Panc1 (cell line): Measurements from ENCODE around the gene PPP1R3D. TPM values are rescaled to one million over a fixed set of nuclear protein-coding genes. Genes with fewer than 3 reads are reported as not detected.

ENCODE experiments used
- ATAC-seq: fragments of 200-7000 bp; cut with Tn5 transposase; 2 replicates; pipeline ENCODE4 v1.9.1; 2020; ENCODE audit warnings: mild to moderate bottlenecking, moderate library complexity
- Bru-seq: library from RNA; stranded (reverse); fragments of 400-500 nt; gene quantifications from one replicate; lab custom pipeline; 2021; lab: Mats Ljungman, UMichigan
- BruChase-seq, 2 experiments: library from RNA; stranded (reverse); fragments of 400-500 nt; gene quantifications; one replicate each; lab custom pipeline; 2021; lab: Mats Ljungman, UMichigan
- BruUV-seq: library from RNA; stranded (reverse); fragments of 400-500 nt; replicated peaks from 2 replicates; lab custom pipeline; 2021; lab: Mats Ljungman, UMichigan
- CTCF ChIA-PET: fragments of 300-600 bp; sonication (Branson Sonifier 250); formaldehyde crosslinking; loops from one replicate; lab custom pipeline; 2022; ENCODE audit warnings: antibody characterized with exemption; lab: Charles Lee
- POLR2A ChIA-PET: fragments of 300-600 bp; sonication (Branson Sonifier 250); formaldehyde crosslinking; loops from one replicate; lab custom pipeline; 2022; ENCODE audit warnings: antibody characterized with exemption; lab: Charles Lee
- DNase-seq: peaks from one replicate; pipeline ENCODE4 v3.0.0-alpha.2; 2010; ENCODE audit warnings: low read depth, low spot score
- H3K27ac ChIP-seq: 2 replicates; pipeline ENCODE4 v1.5.1; 2011; ENCODE audit warnings: mild to moderate bottlenecking, low read length, inconsistent platforms
- H3K27me3 ChIP-seq: fragments of 200-500 bp; sonication (Bioruptor generic); 2 replicates; pipeline ENCODE4 v1.6.0; 2014; ENCODE audit warnings: low read length, inconsistent platforms; ENCODE audit not compliant: control insufficient read depth, insufficient read depth
- H3K36me3 ChIP-seq: fragments of 200-500 bp; sonication (Bioruptor generic); 2 replicates; pipeline ENCODE4 v1.5.1; 2014; ENCODE audit warnings: inconsistent platforms, mild to moderate bottlenecking, low read length, moderate library complexity; ENCODE audit not compliant: control insufficient read depth, insufficient read depth
- H3K4me1 ChIP-seq: 2 replicates; pipeline ENCODE4 v1.5.1; 2011; ENCODE audit warnings: inconsistent platforms, mild to moderate bottlenecking, low read length, moderate library complexity; ENCODE audit not compliant: control insufficient read depth, insufficient read depth
- H3K4me3 ChIP-seq, 2 experiments: 2 replicates each; pipeline ENCODE4 v1.5.1; 2011 to 2012; ENCODE audit warnings: low read depth in 2 of 2, low read length in 2 of 2, mild to moderate bottlenecking in 2 of 2, inconsistent platforms in 1 of 2, moderate library complexity in 1 of 2
- H3K9me3 ChIP-seq: fragments of 200-500 bp; sonication (Bioruptor generic); 2 replicates; pipeline ENCODE4 v1.5.1; 2014; ENCODE audit warnings: low read depth, mild to moderate bottlenecking, inconsistent platforms, low read length, moderate library complexity; ENCODE audit not compliant: control insufficient read depth, insufficient read depth
- POLR2AphosphoS5 ChIP-seq: IDR thresholded peaks from 2 replicates; pipeline ENCODE4 v1.6.1; 2012; ENCODE audit warnings: mild to moderate bottlenecking, low read depth, low read length, moderate library complexity
- SIN3A ChIP-seq: IDR thresholded peaks from 2 replicates; pipeline ENCODE4 v1.6.1; 2012; ENCODE audit warnings: low read depth, mild to moderate bottlenecking, low read length, moderate library complexity, borderline replicate concordance; ENCODE audit not compliant: insufficient read depth
- TCF7L2 ChIP-seq: IDR thresholded peaks from 2 replicates; pipeline ENCODE4 v1.6.1; 2011; ENCODE audit warnings: mild to moderate bottlenecking, low read depth, low read length, inconsistent platforms
- in situ Hi-C: cut with HindIII; loops from 2 replicates; pipeline ENCODE4 v1.10.0; 2016; ENCODE audit warnings: low sequenced_read_pairs, low pct_unique_long_range_greater_than_20kb
- intact Hi-C: fragments of 100-400 bp; cut with micrococcal nuclease; formaldehyde crosslinking; loops from one replicate; pipeline ENCODE4 v1.10.0; 2022; ENCODE audit not compliant: unreplicated experiment
- long read RNA-seq: library from polyadenylated mRNA; unstranded; transcript quantifications from one replicate; pipeline ENCODE4 v2.0.0, GENCODE V29; 2021; ENCODE audit not compliant: unreplicated experiment
- polyA plus RNA-seq: library from polyadenylated mRNA; unstranded; fragments of >200 nt; gene quantifications from one replicate; pipeline ENCODE4 v1.2.1, GENCODE V29; 2012; ENCODE audit warnings: missing spikeins; ENCODE audit not compliant: insufficient read length
- total RNA-seq: library from RNA; stranded (reverse); gene quantifications from one replicate; pipeline ENCODE4 v1.2.1, GENCODE V29; 2021; ENCODE audit not compliant: unreplicated experiment
- TF ChIP-seq, protein P1 (sequence below): fragments of 450-650 bp; IDR thresholded peaks from 2 replicates; pipeline ENCODE4 v1.5.1; 2017; ENCODE audit warnings: mild to moderate bottlenecking
- TF ChIP-seq, protein P2 (sequence below), 2 experiments: IDR thresholded peaks; 2 replicates each; pipeline ENCODE4 v1.6.1; 2011 to 2012; ENCODE audit warnings: low read depth in 2 of 2, control low read depth in 1 of 2, low read length in 1 of 2, mild to moderate bottlenecking in 1 of 2, moderate library complexity in 1 of 2; ENCODE audit not compliant: insufficient read depth in 1 of 2

PPP1R3D gene, protein sequence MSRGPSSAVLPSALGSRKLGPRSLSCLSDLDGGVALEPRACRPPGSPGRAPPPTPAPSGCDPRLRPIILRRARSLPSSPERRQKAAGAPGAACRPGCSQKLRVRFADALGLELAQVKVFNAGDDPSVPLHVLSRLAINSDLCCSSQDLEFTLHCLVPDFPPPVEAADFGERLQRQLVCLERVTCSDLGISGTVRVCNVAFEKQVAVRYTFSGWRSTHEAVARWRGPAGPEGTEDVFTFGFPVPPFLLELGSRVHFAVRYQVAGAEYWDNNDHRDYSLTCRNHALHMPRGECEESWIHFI
- total RNA-seq (7.9 TPM), Bru-seq, nascent RNA (percentile 65 among the genes with signal in this experiment), BruChase-seq, experiment 1, labeled RNA remaining after a 2-hour chase (percentile 86 among the genes with signal in this experiment), BruChase-seq, experiment 2, labeled RNA remaining after a 6-hour chase (percentile 53 among the genes with signal in this experiment)
- 5.1 TPM for polyA plus RNA-seq
- long read RNA-seq, transcript PPP1R3D-201 (1 exons, 3,630 nt) = major isoform, 18 of 18 reads
- long read RNA-seq, partial matches to known transcripts = 0 of 18 reads
- long read RNA-seq, other reads (novel, unspliced or antisense) = 0 of 18 reads

DNA sequence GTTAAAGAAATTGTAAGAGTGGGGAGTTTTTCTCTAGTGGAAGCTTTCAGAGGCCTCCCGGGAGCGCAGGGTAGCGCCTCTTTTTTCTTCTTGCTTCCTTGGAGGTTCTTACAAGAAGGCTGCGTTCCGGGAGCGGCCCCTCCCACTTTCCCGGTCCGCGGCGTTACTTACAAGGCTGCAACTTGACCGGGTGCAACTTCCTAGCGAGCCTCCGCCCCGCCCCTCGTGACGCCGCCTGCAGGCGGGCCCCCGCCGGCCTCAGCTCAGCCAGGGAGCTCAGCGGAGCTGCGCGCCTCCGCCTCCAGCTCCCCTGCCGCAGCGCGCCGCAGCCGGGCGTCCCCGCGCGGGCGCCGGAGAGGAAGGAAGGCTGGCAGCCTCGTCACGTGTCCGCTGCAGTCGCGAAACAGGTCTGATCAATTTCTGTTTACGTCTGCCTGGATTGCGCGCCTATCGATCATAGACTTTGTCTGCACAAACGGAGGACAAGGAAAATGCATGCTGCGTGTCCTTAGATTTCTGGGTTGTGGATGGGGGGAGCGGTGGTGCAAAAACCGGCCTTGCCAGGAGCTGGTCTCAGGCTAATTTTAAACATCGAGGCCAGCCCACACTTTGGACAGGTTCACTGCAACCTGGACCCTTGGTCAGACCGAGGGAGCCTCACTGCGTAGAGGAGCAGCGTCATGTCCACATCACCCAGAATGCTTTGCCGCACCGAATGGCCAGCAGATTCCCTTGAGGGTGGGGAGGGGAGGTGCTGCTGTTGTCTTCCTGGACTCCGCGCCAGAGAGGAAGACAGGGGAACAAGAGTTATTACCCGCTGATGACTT, at the start of gene PPP1R3D, which contains the start of gene FAM217B:
Gene PPP1R3D (minus strand): TSS at position 177 of the 827 bp plus-strand sequence. CDS start 374 bp downstream, outside the sequence.
Gene FAM217B (plus strand): TSS at position 261 of the 827 bp plus-strand sequence. CDS start 3,555 bp downstream, outside the sequence.
- Histone ChIP-seq H3K27me3 (no peaks in the 10 kb centered on the region), H3K27ac (peak within 1 kb of the TSS; percentile 98), H3K4me1 (peaks cover 41% of the 10 kb centered on the region), H3K4me3 (peak within 1 kb of the TSS; percentile 72 to 87), H3K36me3 (peaks cover 26% of the 10 kb centered on the region), H3K9me3 (no peaks in the 10 kb centered on the region)
- ChIA-PET POLR2A (no interaction called here), CTCF (no interaction called here)
- ATAC-seq = peak; percentile 97
- in situ Hi-C loops = no loop called here
- DNase-seq = peak; percentile 60
- intact Hi-C loops = no loop called here
- BruUV-seq = no TSS peak
- TF ChIP-seq, protein P1, sequence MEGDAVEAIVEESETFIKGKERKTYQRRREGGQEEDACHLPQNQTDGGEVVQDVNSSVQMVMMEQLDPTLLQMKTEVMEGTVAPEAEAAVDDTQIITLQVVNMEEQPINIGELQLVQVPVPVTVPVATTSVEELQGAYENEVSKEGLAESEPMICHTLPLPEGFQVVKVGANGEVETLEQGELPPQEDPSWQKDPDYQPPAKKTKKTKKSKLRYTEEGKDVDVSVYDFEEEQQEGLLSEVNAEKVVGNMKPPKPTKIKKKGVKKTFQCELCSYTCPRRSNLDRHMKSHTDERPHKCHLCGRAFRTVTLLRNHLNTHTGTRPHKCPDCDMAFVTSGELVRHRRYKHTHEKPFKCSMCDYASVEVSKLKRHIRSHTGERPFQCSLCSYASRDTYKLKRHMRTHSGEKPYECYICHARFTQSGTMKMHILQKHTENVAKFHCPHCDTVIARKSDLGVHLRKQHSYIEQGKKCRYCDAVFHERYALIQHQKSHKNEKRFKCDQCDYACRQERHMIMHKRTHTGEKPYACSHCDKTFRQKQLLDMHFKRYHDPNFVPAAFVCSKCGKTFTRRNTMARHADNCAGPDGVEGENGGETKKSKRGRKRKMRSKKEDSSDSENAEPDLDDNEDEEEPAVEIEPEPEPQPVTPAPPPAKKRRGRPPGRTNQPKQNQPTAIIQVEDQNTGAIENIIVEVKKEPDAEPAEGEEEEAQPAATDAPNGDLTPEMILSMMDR = no peak
- peak; percentile 20; the same call in 1 of the 2 replicates for TF ChIP-seq SIN3A
- TF ChIP-seq TCF7L2 = no peak
- peak; percentile 45 for TF ChIP-seq POLR2AphosphoS5
- TF ChIP-seq, protein P2, sequence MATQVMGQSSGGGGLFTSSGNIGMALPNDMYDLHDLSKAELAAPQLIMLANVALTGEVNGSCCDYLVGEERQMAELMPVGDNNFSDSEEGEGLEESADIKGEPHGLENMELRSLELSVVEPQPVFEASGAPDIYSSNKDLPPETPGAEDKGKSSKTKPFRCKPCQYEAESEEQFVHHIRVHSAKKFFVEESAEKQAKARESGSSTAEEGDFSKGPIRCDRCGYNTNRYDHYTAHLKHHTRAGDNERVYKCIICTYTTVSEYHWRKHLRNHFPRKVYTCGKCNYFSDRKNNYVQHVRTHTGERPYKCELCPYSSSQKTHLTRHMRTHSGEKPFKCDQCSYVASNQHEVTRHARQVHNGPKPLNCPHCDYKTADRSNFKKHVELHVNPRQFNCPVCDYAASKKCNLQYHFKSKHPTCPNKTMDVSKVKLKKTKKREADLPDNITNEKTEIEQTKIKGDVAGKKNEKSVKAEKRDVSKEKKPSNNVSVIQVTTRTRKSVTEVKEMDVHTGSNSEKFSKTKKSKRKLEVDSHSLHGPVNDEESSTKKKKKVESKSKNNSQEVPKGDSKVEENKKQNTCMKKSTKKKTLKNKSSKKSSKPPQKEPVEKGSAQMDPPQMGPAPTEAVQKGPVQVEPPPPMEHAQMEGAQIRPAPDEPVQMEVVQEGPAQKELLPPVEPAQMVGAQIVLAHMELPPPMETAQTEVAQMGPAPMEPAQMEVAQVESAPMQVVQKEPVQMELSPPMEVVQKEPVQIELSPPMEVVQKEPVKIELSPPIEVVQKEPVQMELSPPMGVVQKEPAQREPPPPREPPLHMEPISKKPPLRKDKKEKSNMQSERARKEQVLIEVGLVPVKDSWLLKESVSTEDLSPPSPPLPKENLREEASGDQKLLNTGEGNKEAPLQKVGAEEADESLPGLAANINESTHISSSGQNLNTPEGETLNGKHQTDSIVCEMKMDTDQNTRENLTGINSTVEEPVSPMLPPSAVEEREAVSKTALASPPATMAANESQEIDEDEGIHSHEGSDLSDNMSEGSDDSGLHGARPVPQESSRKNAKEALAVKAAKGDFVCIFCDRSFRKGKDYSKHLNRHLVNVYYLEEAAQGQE (IDR thresholded peaks at IDR 0.05; ENCODE audit: insufficient read depth in 1 of 2, low read depth in 2 of 2, low read length in 1 of 2) = no peak

DNA sequence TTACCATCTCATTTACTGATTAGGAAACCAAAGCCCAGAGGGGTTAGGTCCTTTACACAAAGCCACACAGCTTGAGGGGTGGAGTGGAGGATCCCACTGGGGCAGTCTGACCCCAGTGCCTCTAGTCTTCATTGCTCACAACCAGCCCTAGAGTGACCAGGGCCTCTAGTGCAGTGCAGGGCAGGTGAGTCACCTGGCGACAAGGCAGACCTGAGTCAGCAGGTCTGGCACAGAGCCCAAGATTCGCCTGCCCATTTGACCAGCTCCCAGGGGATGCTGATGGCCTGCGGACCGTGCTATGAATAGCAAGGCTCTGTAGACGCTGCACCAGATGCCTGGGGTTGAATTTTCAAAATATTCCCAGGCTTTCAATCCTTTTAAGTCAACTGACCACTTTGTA, 48.0 kb upstream of the PPP1R3D start:
- TF ChIP-seq, protein P2 (IDR thresholded peaks at IDR 0.05; ENCODE audit: insufficient read depth in 1 of 2, low read depth in 2 of 2, low read length in 1 of 2) = no peak
- no peak for TF ChIP-seq POLR2AphosphoS5
- no peak for TF ChIP-seq SIN3A
- TF ChIP-seq TCF7L2 = no peak
- TF ChIP-seq, protein P1 = no peak
- DNase-seq (peak; percentile 4), ATAC-seq (peak; percentile 75; the same call in 1 of the 2 replicates)
- H3K36me3 ChIP-seq = no peaks in the 10 kb centered on the region
- in situ Hi-C loops (no loop called here), intact Hi-C loops (no loop called here)
- H3K27me3 ChIP-seq = no peaks in the 10 kb centered on the region
- H3K27ac ChIP-seq = no peak overlapping the region
- H3K4me3 ChIP-seq = no peak overlapping the region
- no peaks in the 10 kb centered on the region for H3K4me1 ChIP-seq
- no TSS peak for BruUV-seq
- no peaks in the 10 kb centered on the region for H3K9me3 ChIP-seq
- CTCF ChIA-PET = no interaction called here
- POLR2A ChIA-PET = no interaction called here
